PC-3 (cell line): ENCODE results near the gene COL4A5.

Experiments used
- CTCF ChIP-seq: fragments of 300-600 bp; sonication (generic); conservative IDR thresholded peaks from 2 replicates; pipeline ENCODE4 v1.5.1; 2017; ENCODE audit warnings: antibody characterized with exemption, low read depth, mild to moderate bottlenecking, low read length
- EZH2phosphoT487 ChIP-seq: fragments of 300-600 bp; sonication (generic); IDR thresholded peaks from 2 replicates; pipeline ENCODE4 v1.6.1; 2018; ENCODE audit warnings: mild to moderate bottlenecking, antibody characterized with exemption, low read length, borderline replicate concordance

GRCh38 chrX:108438110-108438623, 1.5 kb upstream of the COL4A5 start, which contains the start of gene COL4A6:
- TF ChIP-seq CTCF (no peak), EZH2phosphoT487 (no peak)
